ENCODE data around the gene MRTFB. TPM values are rescaled to one million over a fixed set of nuclear protein-coding genes. Genes with fewer than 3 reads are reported as not detected.
"Not testable (repeated sequence)": the region's sequence is repeated elsewhere in the genome, so short reads cannot be mapped to it uniquely, and the experiment has no call there.

MRTFB gene
- total and polyA plus RNA-seq, 4 donors = 19.1 to 32.1 (median 25.1) TPM

DNA sequence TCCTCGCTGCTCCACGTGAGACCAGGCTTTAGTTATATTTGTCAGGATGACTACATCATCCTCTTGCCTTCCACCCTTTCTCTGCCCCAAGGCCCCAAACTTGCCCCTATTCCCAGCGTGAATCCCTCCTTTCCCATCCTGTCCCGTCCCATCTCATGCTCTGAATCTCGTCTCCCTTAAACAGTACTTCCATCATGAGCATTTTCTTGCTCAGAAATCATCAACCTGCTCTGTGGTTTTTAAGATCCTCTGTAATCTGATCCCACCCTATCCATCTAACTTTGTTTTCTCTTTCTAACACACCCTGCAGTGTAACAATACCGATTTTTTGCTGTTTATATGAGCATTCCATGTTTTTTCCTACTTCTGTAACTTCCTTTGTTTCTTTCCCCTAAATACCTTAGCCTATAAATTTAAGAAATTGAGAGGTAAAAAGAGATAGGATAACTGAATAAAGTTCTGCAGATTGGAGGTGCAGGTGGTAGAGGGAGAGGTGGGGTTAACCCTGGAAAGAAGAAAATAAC is 39.7 kb downstream of the MRTFB start:
- H3K4me3 ChIP-seq (ENCODE audit: low read depth, low read length) = no peak overlapping the region
- no peaks in the 10 kb centered on the region for H3K36me3 ChIP-seq (ENCODE audit: control insufficient read depth, insufficient read depth, low read length)
- no peaks in the 10 kb centered on the region for H3K9me3 ChIP-seq (ENCODE audit: control insufficient read depth, insufficient read depth, low read length)
- no peak for DNase-seq (ENCODE audit: low read depth in 4 of 6, low spot score in 6 of 6)
- no peaks in the 10 kb centered on the region for H3K27me3 ChIP-seq (ENCODE audit: control insufficient read depth, insufficient read depth, low read length)
- no peaks in the 10 kb centered on the region for H3K4me1 ChIP-seq (ENCODE audit: control insufficient read depth, insufficient read depth, low read length)
- WGBS (ENCODE audit: insufficient coverage) = 77% methylated on average over 5 of the region's 6 CpGs
- no peak overlapping the region for H3K27ac ChIP-seq (ENCODE audit: low read depth, low read length)

DNA sequence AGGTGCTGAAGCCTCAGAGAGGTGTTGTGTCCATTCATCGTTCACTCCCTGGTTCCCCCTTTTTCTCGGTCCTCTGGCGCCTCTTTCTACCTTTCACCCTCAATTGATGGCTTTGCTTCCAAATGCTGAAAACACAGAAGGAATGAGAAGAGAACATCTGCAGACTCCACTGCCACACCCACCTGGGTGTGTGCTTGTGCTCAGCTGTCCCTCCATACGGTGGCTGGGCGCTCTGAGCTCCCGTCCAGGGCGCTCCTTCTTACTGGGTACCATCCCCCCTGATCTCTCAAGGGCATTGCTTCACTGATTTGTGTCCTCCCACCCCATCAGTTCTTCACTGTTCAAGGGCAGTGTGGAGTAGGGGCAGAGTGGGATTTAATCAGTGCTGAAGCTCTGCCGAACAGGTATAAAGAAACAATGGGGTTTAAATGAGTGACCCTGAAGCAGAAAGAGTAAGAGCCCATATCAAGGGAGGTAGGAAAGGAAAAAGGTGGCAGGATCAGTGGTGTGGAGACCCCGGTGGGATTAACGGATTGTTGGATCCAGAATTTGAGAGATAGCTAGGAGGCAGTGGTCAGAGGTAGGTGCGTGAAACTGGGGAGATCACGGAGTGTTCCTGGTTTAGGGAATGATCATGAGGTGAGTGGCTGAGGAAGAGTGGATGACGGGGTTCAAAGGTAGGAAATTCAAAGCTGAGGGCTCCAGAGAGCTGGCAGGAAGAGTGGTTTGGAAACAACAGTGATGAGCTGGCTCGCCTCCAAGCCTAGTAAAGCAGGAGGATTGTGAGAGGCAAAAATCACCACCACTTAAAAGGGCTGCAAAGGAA is 40.8 kb downstream of the MRTFB start:
- no peaks in the 10 kb centered on the region for H3K9me3 ChIP-seq (ENCODE audit: control insufficient read depth, insufficient read depth, low read length)
- DNase-seq (ENCODE audit: low read depth in 4 of 6, low spot score in 6 of 6) = peak in 4 of 6 donors; percentile 4 to 66 (median 28)
- H3K27ac ChIP-seq (ENCODE audit: low read depth, low read length) = peak overlapping the region; percentile 22
- no peaks in the 10 kb centered on the region for H3K36me3 ChIP-seq (ENCODE audit: control insufficient read depth, insufficient read depth, low read length)
- 94% methylated on average over 6 of the region's 14 CpGs for WGBS (ENCODE audit: insufficient coverage)
- no peaks in the 10 kb centered on the region for H3K4me1 ChIP-seq (ENCODE audit: control insufficient read depth, insufficient read depth, low read length)
- H3K27me3 ChIP-seq (ENCODE audit: control insufficient read depth, insufficient read depth, low read length) = no peaks in the 10 kb centered on the region
- no peak overlapping the region for H3K4me3 ChIP-seq (ENCODE audit: low read depth, low read length)

DNA sequence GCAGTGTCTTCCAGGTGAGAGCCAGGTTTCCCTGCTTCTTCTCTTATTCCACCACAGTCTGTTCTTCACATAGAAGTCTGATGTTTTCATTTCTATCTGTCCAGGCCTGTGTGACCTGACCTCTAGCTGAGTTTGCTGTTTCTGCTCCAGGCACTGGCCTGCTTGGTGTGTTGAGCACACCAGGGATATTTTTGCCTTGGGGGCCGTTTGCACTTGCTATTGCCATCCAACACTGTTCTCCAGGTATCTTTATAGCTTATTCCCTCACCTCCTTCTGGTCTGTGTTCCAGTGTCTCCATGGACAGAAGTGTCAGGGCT is 41.4 kb downstream of the MRTFB start:
- H3K4me3 ChIP-seq (ENCODE audit: low read depth, low read length) = no peak overlapping the region
- H3K36me3 ChIP-seq (ENCODE audit: control insufficient read depth, insufficient read depth, low read length) = no peaks in the 10 kb centered on the region
- H3K27ac ChIP-seq (ENCODE audit: low read depth, low read length) = no peak overlapping the region
- DNase-seq (ENCODE audit: low read depth in 4 of 6, low spot score in 6 of 6) = no peak
- WGBS (ENCODE audit: insufficient coverage) = 50% methylated on average over 1 of the region's 1 CpG
- no peaks in the 10 kb centered on the region for H3K9me3 ChIP-seq (ENCODE audit: control insufficient read depth, insufficient read depth, low read length)
- no peaks in the 10 kb centered on the region for H3K27me3 ChIP-seq (ENCODE audit: control insufficient read depth, insufficient read depth, low read length)
- H3K4me1 ChIP-seq (ENCODE audit: control insufficient read depth, insufficient read depth, low read length) = no peaks in the 10 kb centered on the region

DNA sequence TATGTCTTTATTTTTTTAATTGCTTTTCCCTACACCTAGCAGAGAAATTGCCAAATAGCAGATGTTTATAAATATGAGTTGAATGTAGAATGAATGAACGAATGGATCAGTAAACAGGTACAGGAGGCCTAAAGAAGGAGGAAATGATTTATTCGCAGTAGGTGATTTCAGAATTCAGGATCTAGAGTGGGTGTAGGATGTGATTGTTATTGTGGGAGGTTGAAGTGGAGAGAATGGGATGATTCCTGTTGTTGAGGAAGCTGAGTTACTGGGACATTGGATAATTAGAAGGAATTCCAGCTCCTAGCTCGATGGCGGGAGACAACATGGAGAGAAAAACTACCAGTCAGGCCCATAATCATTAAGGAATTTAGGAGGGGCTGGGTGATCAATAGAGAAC is 42.2 kb downstream of the MRTFB start:
- no peaks in the 10 kb centered on the region for H3K27me3 ChIP-seq (ENCODE audit: control insufficient read depth, insufficient read depth, low read length)
- no peak overlapping the region for H3K27ac ChIP-seq (ENCODE audit: low read depth, low read length)
- DNase-seq (ENCODE audit: low read depth in 4 of 6, low spot score in 6 of 6) = no peak
- 82% methylated on average over 3 of the region's 4 CpGs for WGBS (ENCODE audit: insufficient coverage)
- no peaks in the 10 kb centered on the region for H3K36me3 ChIP-seq (ENCODE audit: control insufficient read depth, insufficient read depth, low read length)
- H3K9me3 ChIP-seq (ENCODE audit: control insufficient read depth, insufficient read depth, low read length) = no peaks in the 10 kb centered on the region
- no peak overlapping the region for H3K4me3 ChIP-seq (ENCODE audit: low read depth, low read length)
- no peaks in the 10 kb centered on the region for H3K4me1 ChIP-seq (ENCODE audit: control insufficient read depth, insufficient read depth, low read length)

DNA sequence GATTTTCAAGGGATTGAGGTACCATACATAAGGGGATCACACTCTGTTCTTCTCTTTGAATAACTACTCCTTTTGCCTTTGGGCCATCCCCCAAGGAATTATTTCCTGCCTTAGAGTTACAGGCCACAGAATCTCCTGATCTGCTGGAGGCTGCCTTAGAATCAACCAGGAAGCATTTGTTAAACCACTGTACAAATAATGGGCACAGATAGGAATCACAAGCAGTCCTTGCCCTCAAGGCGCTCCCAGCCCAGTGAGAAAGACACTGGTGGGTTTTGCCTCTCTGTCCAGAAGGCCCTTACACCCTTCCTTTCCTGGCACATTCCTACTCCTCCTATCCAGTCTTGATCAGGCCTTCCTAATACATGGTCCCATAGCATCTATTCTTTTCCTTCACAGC is 45.9 kb downstream of the MRTFB start:
- Histone ChIP-seq H3K4me1 (ENCODE audit: control insufficient read depth, insufficient read depth, low read length) (no peaks in the 10 kb centered on the region), H3K27ac (ENCODE audit: low read depth, low read length) (no peak overlapping the region), H3K36me3 (ENCODE audit: control insufficient read depth, insufficient read depth, low read length) (no peaks in the 10 kb centered on the region), H3K4me3 (ENCODE audit: low read depth, low read length) (no peak overlapping the region), H3K27me3 (ENCODE audit: control insufficient read depth, insufficient read depth, low read length) (no peaks in the 10 kb centered on the region), H3K9me3 (ENCODE audit: control insufficient read depth, insufficient read depth, low read length) (no peaks in the 10 kb centered on the region)
- 100% methylated on average over 1 of the region's 1 CpG for WGBS (ENCODE audit: insufficient coverage)
- DNase-seq (ENCODE audit: low read depth in 4 of 6, low spot score in 6 of 6) = no peak

DNA sequence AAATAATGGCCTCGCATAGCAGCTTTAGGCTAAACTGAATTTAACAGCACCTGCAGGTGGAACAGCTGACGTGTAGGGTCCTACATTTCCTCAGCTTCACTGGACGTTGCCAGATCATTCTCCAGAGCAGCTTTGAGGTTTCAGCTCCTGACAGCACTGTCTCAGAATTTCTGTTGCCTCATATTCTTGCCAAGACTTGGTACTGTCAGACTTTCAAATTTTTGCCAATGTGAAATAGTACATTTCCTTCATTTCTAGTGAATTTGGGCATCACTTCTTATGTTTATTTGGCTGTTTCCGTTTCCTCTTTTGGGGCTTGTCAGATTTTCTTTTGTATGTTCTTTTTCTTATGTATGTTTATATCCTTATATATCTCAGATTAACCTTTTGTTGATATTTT is 48.7 kb downstream of the MRTFB start:
- no peak overlapping the region for H3K27ac ChIP-seq (ENCODE audit: low read depth, low read length)
- 93% methylated on average over 3 of the region's 4 CpGs for WGBS (ENCODE audit: insufficient coverage)
- H3K27me3 ChIP-seq (ENCODE audit: control insufficient read depth, insufficient read depth, low read length) = no peaks in the 10 kb centered on the region
- no peaks in the 10 kb centered on the region for H3K9me3 ChIP-seq (ENCODE audit: control insufficient read depth, insufficient read depth, low read length)
- no peaks in the 10 kb centered on the region for H3K36me3 ChIP-seq (ENCODE audit: control insufficient read depth, insufficient read depth, low read length)
- H3K4me1 ChIP-seq (ENCODE audit: control insufficient read depth, insufficient read depth, low read length) = no peaks in the 10 kb centered on the region
- no peak for DNase-seq (ENCODE audit: low read depth in 4 of 6, low spot score in 6 of 6)
- no peak overlapping the region for H3K4me3 ChIP-seq (ENCODE audit: low read depth, low read length)

DNA sequence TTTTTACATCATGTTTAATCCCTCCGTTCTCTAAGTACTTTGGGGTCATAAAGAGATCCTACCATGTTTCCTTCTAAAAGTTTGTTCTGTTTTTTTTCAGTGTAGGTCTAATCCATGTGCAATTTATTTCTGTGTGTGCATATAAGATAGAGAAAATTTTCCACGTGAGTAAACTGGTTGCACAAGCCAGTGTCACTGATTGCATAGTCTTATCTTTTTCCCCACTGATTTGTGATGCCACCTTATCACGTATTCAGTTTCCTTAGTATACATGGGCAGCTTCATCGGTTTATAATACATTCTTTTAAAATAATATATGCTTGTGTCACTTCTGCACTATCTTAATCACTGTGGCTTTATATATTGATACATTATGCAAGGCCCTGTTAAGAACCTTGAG is 49.2 kb downstream of the MRTFB start:
- Histone ChIP-seq H3K36me3 (ENCODE audit: control insufficient read depth, insufficient read depth, low read length) (no peaks in the 10 kb centered on the region), H3K27ac (ENCODE audit: low read depth, low read length) (no peak overlapping the region), H3K4me3 (ENCODE audit: low read depth, low read length) (no peak overlapping the region), H3K27me3 (ENCODE audit: control insufficient read depth, insufficient read depth, low read length) (no peaks in the 10 kb centered on the region), H3K9me3 (ENCODE audit: control insufficient read depth, insufficient read depth, low read length) (no peaks in the 10 kb centered on the region), H3K4me1 (ENCODE audit: control insufficient read depth, insufficient read depth, low read length) (peaks cover 4% of the 10 kb centered on the region)
- WGBS (ENCODE audit: insufficient coverage) = 80% methylated on average over 1 of the region's 4 CpGs
- DNase-seq (ENCODE audit: low read depth in 4 of 6, low spot score in 6 of 6) = no peak

DNA sequence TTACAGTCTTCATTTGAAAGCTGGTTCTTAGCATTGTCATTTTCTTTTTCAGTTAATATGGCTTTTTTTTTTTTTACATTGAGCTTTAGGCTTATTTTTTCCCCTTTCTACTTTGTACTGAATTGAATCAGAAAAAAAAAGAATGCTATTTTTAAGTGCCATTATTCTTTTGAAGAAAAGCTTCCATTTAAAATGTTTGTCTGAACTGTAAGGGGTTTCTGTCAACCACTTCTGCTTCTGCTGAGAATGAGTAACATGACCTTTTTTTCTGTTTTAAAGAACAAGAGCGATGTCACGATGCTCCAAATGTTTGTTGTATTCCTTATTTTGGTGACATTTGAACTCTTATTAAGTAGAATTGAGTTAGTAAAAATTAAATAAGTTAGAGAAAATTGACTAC is 50.0 kb downstream of the MRTFB start:
- no CpG with 5 or more reads among the region's 2 CpGs for WGBS (ENCODE audit: insufficient coverage)
- H3K36me3 ChIP-seq (ENCODE audit: control insufficient read depth, insufficient read depth, low read length) = no peaks in the 10 kb centered on the region

DNA sequence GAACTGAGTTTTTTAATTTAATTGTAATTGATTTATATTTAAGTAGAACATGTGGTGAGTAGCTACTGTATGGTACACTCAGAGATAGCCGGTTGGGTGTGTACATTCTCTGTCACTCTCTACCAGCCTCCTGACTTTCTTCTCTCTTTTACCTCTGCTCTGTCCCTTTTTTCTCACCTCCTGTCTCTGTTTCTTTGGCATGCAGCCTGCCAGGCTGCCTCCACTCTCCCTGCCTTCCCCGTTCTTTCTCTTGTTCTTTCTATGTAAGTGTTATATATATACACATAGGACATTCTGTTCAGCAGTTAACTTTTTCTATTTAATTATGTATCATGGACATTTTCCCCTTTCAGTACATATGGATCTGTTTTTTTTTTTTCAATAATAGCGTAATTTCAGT is 50.8 kb downstream of the MRTFB start:
- 60% methylated on average over 1 of the region's 3 CpGs for WGBS (ENCODE audit: insufficient coverage)
- no peak overlapping the region for H3K27ac ChIP-seq (ENCODE audit: low read depth, low read length)

More for the DNA sequence above, 50.0 kb downstream of the MRTFB start:
- no peak overlapping the region for H3K4me3 ChIP-seq (ENCODE audit: low read depth, low read length)
- H3K27ac ChIP-seq (ENCODE audit: low read depth, low read length) = no peak overlapping the region
- H3K27me3 ChIP-seq (ENCODE audit: control insufficient read depth, insufficient read depth, low read length) = no peaks in the 10 kb centered on the region
- peaks cover 4% of the 10 kb centered on the region for H3K4me1 ChIP-seq (ENCODE audit: control insufficient read depth, insufficient read depth, low read length)
- DNase-seq (ENCODE audit: low read depth in 4 of 6, low spot score in 6 of 6) = no peak
- no peaks in the 10 kb centered on the region for H3K9me3 ChIP-seq (ENCODE audit: control insufficient read depth, insufficient read depth, low read length)

DNA sequence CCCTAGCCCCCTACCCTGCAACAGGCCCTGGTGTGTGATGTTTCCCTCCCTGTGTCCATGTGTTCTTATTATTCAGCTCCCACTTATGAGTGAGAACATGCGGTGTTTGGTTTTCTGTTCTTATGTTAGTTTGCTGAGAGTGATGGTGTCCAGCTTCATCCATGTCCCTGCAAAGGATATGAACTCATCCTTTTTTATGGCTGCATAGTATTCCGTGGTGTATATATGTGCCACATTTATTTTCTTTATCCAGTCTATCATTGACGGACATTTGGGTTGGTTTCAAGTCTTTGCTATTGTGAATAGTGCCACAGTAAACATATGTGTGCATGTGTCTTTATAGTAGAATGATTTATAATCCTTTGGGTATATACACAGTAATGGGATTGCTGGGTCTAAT is 51.3 kb downstream of the MRTFB start:
- not testable (repeated sequence) for H3K27ac ChIP-seq (ENCODE audit: low read depth, low read length); H3K36me3 ChIP-seq (ENCODE audit: control insufficient read depth, insufficient read depth, low read length); H3K4me1 ChIP-seq (ENCODE audit: control insufficient read depth, insufficient read depth, low read length); H3K27me3 ChIP-seq (ENCODE audit: control insufficient read depth, insufficient read depth, low read length); DNase-seq (ENCODE audit: low read depth in 4 of 6, low spot score in 6 of 6); H3K9me3 ChIP-seq (ENCODE audit: control insufficient read depth, insufficient read depth, low read length); H3K4me3 ChIP-seq (ENCODE audit: low read depth, low read length)
- no CpG with 5 or more reads among the region's 3 CpGs for WGBS (ENCODE audit: insufficient coverage)

More for the DNA sequence above, 50.8 kb downstream of the MRTFB start:
- Histone ChIP-seq H3K4me1 (ENCODE audit: control insufficient read depth, insufficient read depth, low read length) (peaks cover 4% of the 10 kb centered on the region), H3K27me3 (ENCODE audit: control insufficient read depth, insufficient read depth, low read length) (no peaks in the 10 kb centered on the region), H3K4me3 (ENCODE audit: low read depth, low read length) (no peak overlapping the region), H3K9me3 (ENCODE audit: control insufficient read depth, insufficient read depth, low read length) (no peaks in the 10 kb centered on the region), H3K36me3 (ENCODE audit: control insufficient read depth, insufficient read depth, low read length) (no peaks in the 10 kb centered on the region)
- no peak for DNase-seq (ENCODE audit: low read depth in 4 of 6, low spot score in 6 of 6)

All from spinal cord (tissue), 10 donors.